GM19438 (cell line): ENCODE measurements around the gene POLDIP2.

ENCODE experiments used
- ATAC-seq: cut with Tn5 transposase; IDR thresholded peaks from one replicate; pipeline ENCODE4 v1.9.1; 2021; ENCODE audit warnings: low read depth; ENCODE audit not compliant: unreplicated experiment

The POLDIP2 gene

GRCh38 chr17:28357061-28357900, at the start of gene POLDIP2:
TSS of gene POLDIP2 (minus strand) at chr17:28357527. CDS start at chr17:28357448, 79 bp downstream.
- peak; percentile 98 for ATAC-seq

- ATAC-seq, result no peak
Observed at GRCh38 chr17:28406473-28406814, 49.1 kb upstream of the POLDIP2 start.

- no peak for ATAC-seq
Observed at GRCh38 chr17:28405632-28406472, 48.5 kb upstream of the POLDIP2 start, which contains the start of gene SLC46A1. TSS of gene SLC46A1 (minus strand) at chr17:28406212. CDS start at chr17:28406114, 98 bp downstream.

- no peak for ATAC-seq
Observed at GRCh38 chr17:28404812-28405570, 47.7 kb upstream of the POLDIP2 start.

GRCh38 chr17:28404461-28404811, 47.1 kb upstream of the POLDIP2 start:
- no peak for ATAC-seq

- ATAC-seq, result no peak
Observed at GRCh38 chr17:28404007-28404406, 46.7 kb upstream of the POLDIP2 start.

GRCh38 chr17:28402844-28403243, 45.5 kb upstream of the POLDIP2 start:
- ATAC-seq, result no peak

GRCh38 chr17:28402224-28402630, 44.9 kb upstream of the POLDIP2 start:
- ATAC-seq, result no peak

- no peak for ATAC-seq
Observed at GRCh38 chr17:28399808-28400207, 42.5 kb upstream of the POLDIP2 start.

GRCh38 chr17:28398280-28398981, 41.1 kb upstream of the POLDIP2 start:
- no peak for ATAC-seq

- ATAC-seq, result no peak
Observed at GRCh38 chr17:28397687-28398279, 40.5 kb upstream of the POLDIP2 start.

GRCh38 chr17:28397275-28397674, 39.9 kb upstream of the POLDIP2 start:
- ATAC-seq, result no peak

GRCh38 chr17:28396635-28397239, 39.4 kb upstream of the POLDIP2 start:
- no peak for ATAC-seq

- no peak for ATAC-seq
Observed at GRCh38 chr17:28395968-28396367, 38.6 kb upstream of the POLDIP2 start.

GRCh38 chr17:28395426-28395825, 38.1 kb upstream of the POLDIP2 start:
- no peak for ATAC-seq

- no peak for ATAC-seq
Observed at GRCh38 chr17:28394337-28395116, 37.2 kb upstream of the POLDIP2 start.

- ATAC-seq, result no peak
Observed at GRCh38 chr17:28392491-28392890, 35.2 kb upstream of the POLDIP2 start.

- no peak for ATAC-seq
Observed at GRCh38 chr17:28391401-28391800, 34.1 kb upstream of the POLDIP2 start.

- ATAC-seq, result no peak
Observed at GRCh38 chr17:28390984-28391383, 33.7 kb upstream of the POLDIP2 start.
